HCT116 (cell line): ENCODE results near the gene CDH13.

Experiments used
- EGR1 ChIP-seq: IDR thresholded peaks from 2 replicates; pipeline ENCODE4 v1.6.1; 2012; ENCODE audit warnings: low read depth
- EZH2phosphoT487 ChIP-seq: fragments of 200-600 bp; IDR thresholded peaks from 2 replicates; pipeline ENCODE4 v1.6.1; 2018; ENCODE audit warnings: antibody characterized with exemption, borderline replicate concordance
- JUND ChIP-seq: IDR thresholded peaks from 2 replicates; pipeline ENCODE4 v1.6.1; 2012
- POLR2A ChIP-seq: IDR thresholded peaks from 2 replicates; pipeline ENCODE4 v1.7.0; 2011; ENCODE audit warnings: borderline replicate concordance; ENCODE audit not compliant: insufficient read depth, insufficient read length; ENCODE audit errors: extremely low read depth
- POLR2AphosphoS5 ChIP-seq: IDR thresholded peaks from 2 replicates; pipeline ENCODE4 v1.6.1; 2011; ENCODE audit warnings: mild to moderate bottlenecking, low read depth, low read length, moderate library complexity
- ZFX ChIP-seq: fragments of 450-650 bp; IDR thresholded peaks from 2 replicates; pipeline ENCODE4 v1.6.1; 2017
- ZNF274 ChIP-seq: fragments of 200-500 bp; sonication (Bioruptor generic); IDR thresholded peaks from 2 replicates; pipeline ENCODE4 v1.6.1; 2014; ENCODE audit warnings: mild to moderate bottlenecking, low read depth, low read length, inconsistent platforms
- TF ChIP-seq, protein P1 (sequence below), 3 experiments: fragments of 200-600 bp in 1 of 3; sonication (generic) in 1 of 3; IDR thresholded peaks in 2 of 3; conservative IDR thresholded peaks in 1 of 3; 2 replicates each; pipeline ENCODE4 v1.5.1; 2012 to 2017; ENCODE audit warnings: low read depth in 2 of 3, low read length in 2 of 3, antibody characterized with exemption in 1 of 3, borderline replicate concordance in 1 of 3, control low read depth in 1 of 3, mild to moderate bottlenecking in 1 of 3, mixed read lengths in 1 of 3, mixed run types in 1 of 3, moderate library complexity in 1 of 3; ENCODE audit not compliant: insufficient read depth in 1 of 3
- TF ChIP-seq, protein P2 (sequence below): IDR thresholded peaks from 2 replicates; pipeline ENCODE4 v1.6.1; 2011; ENCODE audit warnings: mild to moderate bottlenecking, low read length, moderate library complexity; ENCODE audit not compliant: insufficient replicate concordance; ENCODE audit errors: extremely low read depth

DNA sequence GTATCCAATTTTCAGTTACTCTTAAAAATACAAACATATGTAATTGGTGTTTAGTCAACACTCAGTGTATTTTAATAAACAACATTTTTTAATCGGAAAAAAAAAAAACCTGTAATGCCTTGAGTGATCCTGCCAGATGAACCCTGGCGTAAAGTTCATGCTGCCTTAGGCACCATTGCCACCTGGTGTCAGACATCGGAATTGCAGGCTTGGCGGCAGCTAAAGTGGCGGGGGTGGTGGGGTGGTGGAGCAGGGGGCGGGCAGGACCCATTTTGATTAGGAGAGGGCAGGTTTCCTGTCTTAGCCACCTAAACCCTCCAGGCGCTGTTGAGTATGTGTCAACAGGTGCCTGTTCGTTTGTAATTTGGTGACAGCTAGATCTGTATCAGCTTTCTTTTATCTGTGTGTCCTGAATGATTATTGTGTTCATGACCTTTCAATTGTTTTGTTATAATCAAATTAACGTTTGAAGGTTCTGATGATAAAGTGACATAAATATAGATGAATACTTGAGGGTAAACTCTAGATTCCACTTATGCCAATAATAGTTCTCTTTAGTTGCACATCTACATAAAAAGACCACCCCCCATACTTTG, 588.7 kb downstream of the CDH13 start:
- TF ChIP-seq, protein P1, sequence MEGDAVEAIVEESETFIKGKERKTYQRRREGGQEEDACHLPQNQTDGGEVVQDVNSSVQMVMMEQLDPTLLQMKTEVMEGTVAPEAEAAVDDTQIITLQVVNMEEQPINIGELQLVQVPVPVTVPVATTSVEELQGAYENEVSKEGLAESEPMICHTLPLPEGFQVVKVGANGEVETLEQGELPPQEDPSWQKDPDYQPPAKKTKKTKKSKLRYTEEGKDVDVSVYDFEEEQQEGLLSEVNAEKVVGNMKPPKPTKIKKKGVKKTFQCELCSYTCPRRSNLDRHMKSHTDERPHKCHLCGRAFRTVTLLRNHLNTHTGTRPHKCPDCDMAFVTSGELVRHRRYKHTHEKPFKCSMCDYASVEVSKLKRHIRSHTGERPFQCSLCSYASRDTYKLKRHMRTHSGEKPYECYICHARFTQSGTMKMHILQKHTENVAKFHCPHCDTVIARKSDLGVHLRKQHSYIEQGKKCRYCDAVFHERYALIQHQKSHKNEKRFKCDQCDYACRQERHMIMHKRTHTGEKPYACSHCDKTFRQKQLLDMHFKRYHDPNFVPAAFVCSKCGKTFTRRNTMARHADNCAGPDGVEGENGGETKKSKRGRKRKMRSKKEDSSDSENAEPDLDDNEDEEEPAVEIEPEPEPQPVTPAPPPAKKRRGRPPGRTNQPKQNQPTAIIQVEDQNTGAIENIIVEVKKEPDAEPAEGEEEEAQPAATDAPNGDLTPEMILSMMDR (IDR thresholded peaks at IDR 0.05 in 2 of 3, conservative IDR thresholded peaks at IDR 0.05 in 1 of 3; ENCODE audit: borderline replicate concordance in 1 of 3, insufficient read depth in 1 of 3, low read depth in 2 of 3, low read length in 2 of 3): peak; percentile 28 to 92 (median 84); a peak in 5 of 6 replicates
- no peak for TF ChIP-seq POLR2A
- no peak for TF ChIP-seq POLR2AphosphoS5
- TF ChIP-seq, protein P2, sequence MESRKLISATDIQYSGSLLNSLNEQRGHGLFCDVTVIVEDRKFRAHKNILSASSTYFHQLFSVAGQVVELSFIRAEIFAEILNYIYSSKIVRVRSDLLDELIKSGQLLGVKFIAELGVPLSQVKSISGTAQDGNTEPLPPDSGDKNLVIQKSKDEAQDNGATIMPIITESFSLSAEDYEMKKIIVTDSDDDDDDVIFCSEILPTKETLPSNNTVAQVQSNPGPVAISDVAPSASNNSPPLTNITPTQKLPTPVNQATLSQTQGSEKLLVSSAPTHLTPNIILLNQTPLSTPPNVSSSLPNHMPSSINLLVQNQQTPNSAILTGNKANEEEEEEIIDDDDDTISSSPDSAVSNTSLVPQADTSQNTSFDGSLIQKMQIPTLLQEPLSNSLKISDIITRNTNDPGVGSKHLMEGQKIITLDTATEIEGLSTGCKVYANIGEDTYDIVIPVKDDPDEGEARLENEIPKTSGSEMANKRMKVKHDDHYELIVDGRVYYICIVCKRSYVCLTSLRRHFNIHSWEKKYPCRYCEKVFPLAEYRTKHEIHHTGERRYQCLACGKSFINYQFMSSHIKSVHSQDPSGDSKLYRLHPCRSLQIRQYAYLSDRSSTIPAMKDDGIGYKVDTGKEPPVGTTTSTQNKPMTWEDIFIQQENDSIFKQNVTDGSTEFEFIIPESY: no peak
- no peak for TF ChIP-seq ZNF274
- no peak for TF ChIP-seq EGR1
- TF ChIP-seq EZH2phosphoT487: no peak
- no peak for TF ChIP-seq JUND
- TF ChIP-seq ZFX: no peak
